Thymus (tissue), 11 donors: ENCODE results near the gene CEP72. TPM values are rescaled to one million over a fixed set of nuclear protein-coding genes. Genes with fewer than 3 reads are reported as not detected.
"Not testable (repeated sequence)": the region's sequence is repeated elsewhere in the genome, so short reads cannot be mapped to it uniquely, and the experiment has no call there.

ENCODE experiments used
- DNase-seq, 9 donors: peaks; one replicate each; pipeline ENCODE4 v3.0.0-alpha.2; 2013; ENCODE audit warnings: low spot score in 9 of 9, low read depth in 6 of 9, missing footprints in 1 of 9
- H3K27ac ChIP-seq, 2 donors: one replicate each; pipeline ENCODE4 v1.5.1; 2013; ENCODE audit warnings: control low read depth in 1 of 2, low read depth in 1 of 2, low read length in 1 of 2, mild to moderate bottlenecking in 1 of 2, moderate library complexity in 1 of 2
- H3K27me3 ChIP-seq, 2 donors: one replicate each; pipeline ENCODE4 v1.5.1; 2013; ENCODE audit warnings: low read length in 1 of 2; ENCODE audit not compliant: control insufficient read depth in 2 of 2, insufficient read depth in 1 of 2
- H3K36me3 ChIP-seq, 2 donors: one replicate each; pipeline ENCODE4 v1.5.1; 2013; ENCODE audit warnings: low read length in 1 of 2, mild to moderate bottlenecking in 1 of 2, moderate library complexity in 1 of 2; ENCODE audit not compliant: control insufficient read depth in 2 of 2, insufficient read depth in 2 of 2
- H3K4me1 ChIP-seq, 2 donors: one replicate each; pipeline ENCODE4 v1.5.1; 2013; ENCODE audit warnings: low read length in 2 of 2; ENCODE audit not compliant: control insufficient read depth in 2 of 2, insufficient read depth in 2 of 2
- H3K4me3 ChIP-seq, 2 donors: one replicate each; pipeline ENCODE4 v1.5.1; 2013; ENCODE audit warnings: low read length in 2 of 2, control low read depth in 1 of 2, mild to moderate bottlenecking in 1 of 2
- H3K9me3 ChIP-seq, 2 donors: one replicate each; pipeline ENCODE4 v1.5.1; 2013; ENCODE audit warnings: low read length in 1 of 2, mild to moderate bottlenecking in 1 of 2; ENCODE audit not compliant: control insufficient read depth in 2 of 2, insufficient read depth in 1 of 2
- WGBS: extraction: QIAGEN DNeasy Blood & Tissue Kit; methylation state at CpG from one replicate; pipeline ENCODE4 v1.1.7; 2013; 5-methylcytosine and 5-hydroxymethylcytosine counted together
- polyA plus RNA-seq: library from polyadenylated mRNA; stranded (reverse); fragments of 200-250 nt; gene quantifications from one replicate; pipeline ENCODE4 v1.2.3, GENCODE V29; 2013
- total RNA-seq: library from RNA; stranded (reverse); fragments of 120-200 nt; gene quantifications from one replicate; pipeline ENCODE4 v1.2.4, GENCODE V29; 2013
- donor health status: healthy.

Gene CEP72
- total and polyA plus RNA-seq, 2 donors = 5.0 to 6.0 TPM

- no peak for DNase-seq
- 58% methylated on average over 19 of the region's 19 CpGs for WGBS
- Histone ChIP-seq H3K4me1 (peaks cover 0 to 17% of the 10 kb centered on the region in 2 donors), H3K27ac (no peak overlapping the region), H3K36me3 (no peaks in the 10 kb centered on the region), H3K4me3 (no peak overlapping the region), H3K9me3 (no peaks in the 10 kb centered on the region), H3K27me3 (peaks cover 2 to 31% of the 10 kb centered on the region in 2 donors)
Observed at GRCh38 chr5:673161-673830, 61.2 kb downstream of the CEP72 start.

DNA sequence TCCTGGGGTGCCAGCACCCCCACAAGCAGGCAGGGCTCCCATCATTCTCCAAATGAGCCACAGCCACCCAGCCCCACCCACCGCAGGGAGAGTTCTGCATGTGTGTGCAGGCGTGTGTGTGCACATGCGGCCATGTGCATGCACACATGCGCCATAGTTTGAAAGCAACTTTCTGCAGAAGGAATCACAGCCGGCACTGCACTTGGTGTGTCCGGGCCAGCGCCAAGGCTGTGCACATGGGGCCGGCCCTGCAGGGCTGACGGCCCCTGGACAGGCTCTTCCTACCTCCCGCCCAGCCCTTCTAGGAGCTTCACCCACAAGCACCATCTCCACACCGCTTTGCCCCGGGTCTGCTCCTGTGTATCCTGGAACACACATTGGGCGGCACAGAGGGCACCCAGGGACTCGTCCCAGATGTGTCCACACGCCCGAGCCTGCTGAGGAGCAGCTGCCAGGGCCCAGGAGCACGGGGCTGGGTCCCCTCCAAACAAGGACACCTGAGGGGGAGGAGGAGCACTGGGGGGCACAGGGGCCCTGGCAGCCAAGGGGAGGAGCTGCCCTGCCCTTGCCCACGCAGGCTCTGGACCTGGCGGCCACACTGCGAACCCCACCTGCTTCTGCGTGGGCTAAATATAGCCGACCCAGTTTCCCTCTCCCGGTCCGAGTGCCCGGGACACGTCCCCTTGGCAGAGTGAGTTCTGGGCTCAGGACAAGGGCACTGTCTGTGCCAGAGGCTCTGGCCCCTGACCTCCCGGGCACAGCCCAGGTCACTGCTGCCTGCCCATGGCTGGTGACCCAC lies 61.9 kb downstream of the CEP72 start:
- Histone ChIP-seq H3K9me3 (no peaks in the 10 kb centered on the region), H3K4me1 (peaks cover 0 to 17% of the 10 kb centered on the region in 2 donors), H3K27ac (no peak overlapping the region), H3K36me3 (no peaks in the 10 kb centered on the region), H3K27me3 (peaks cover 2 to 31% of the 10 kb centered on the region in 2 donors), H3K4me3 (no peak overlapping the region)
- DNase-seq = no peak
- WGBS = 79% methylated on average over 27 of the region's 27 CpGs

- Histone ChIP-seq H3K27ac (no peak overlapping the region), H3K4me1 (peaks cover 0 to 17% of the 10 kb centered on the region in 2 donors)
- DNase-seq = no peak
Observed at GRCh38 chr5:674630-675011, 62.5 kb downstream of the CEP72 start.

DNA sequence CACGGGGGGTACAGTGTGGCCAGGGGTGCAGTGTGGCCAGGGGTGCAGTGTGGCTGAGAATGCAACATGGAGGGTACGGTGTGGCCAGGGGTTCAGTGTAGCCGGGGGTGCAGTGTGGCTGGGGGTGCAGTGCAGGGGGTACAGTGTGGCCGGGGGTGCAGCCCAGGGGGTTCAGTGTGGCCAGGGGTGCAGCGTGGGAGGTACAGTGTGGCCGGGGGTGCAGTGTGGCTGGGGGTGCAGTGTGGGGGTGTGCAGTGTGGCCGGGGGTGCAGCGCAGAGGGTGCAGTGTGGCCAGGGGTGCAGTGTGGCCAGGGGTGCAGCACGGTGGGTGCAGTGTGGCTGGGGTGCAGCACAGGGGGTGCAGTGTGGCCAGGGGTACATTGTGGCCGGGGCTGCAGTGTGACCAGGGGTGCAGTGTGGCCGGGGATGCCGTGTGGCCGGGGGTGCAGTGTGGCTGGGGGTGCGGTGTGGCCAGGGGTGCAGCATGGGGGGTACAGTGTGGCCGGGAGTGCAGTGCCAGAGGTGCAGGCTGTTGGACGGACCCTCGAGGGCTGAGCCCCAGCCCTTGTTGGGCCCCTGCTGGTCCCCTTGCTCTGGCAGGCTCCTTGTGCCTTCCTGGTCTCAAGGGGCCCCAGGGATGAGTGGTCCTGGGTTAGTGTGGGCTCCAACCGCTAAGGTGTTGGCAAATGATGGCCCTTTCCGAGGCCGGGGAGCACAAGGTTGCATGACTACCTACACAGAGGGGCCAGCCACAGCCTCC lies 63.2 kb downstream of the CEP72 start:
- no peak for DNase-seq
- peaks cover 0 to 17% of the 10 kb centered on the region in 2 donors for H3K4me1 ChIP-seq
- H3K27ac ChIP-seq = no peak overlapping the region
- no peak overlapping the region for H3K4me3 ChIP-seq
- 85% methylated on average over 20 of the region's 20 CpGs for whole genome bisulfite sequencing
- no peaks in the 10 kb centered on the region for H3K36me3 ChIP-seq
- no peaks in the 10 kb centered on the region for H3K9me3 ChIP-seq
- H3K27me3 ChIP-seq = peaks cover 2 to 31% of the 10 kb centered on the region in 2 donors

More at GRCh38 chr5:674630-675011, 62.5 kb downstream of the CEP72 start:
- Histone ChIP-seq H3K4me3 (no peak overlapping the region), H3K9me3 (no peaks in the 10 kb centered on the region), H3K27me3 (peaks cover 2 to 31% of the 10 kb centered on the region in 2 donors), H3K36me3 (no peaks in the 10 kb centered on the region)
- 81% methylated on average over 7 of the region's 7 CpGs for WGBS

- no peak for DNase-seq
- peaks cover 0 to 17% of the 10 kb centered on the region in 2 donors for H3K4me1 ChIP-seq
- H3K27me3 ChIP-seq = peaks cover 2 to 31% of the 10 kb centered on the region in 2 donors
- no peak overlapping the region for H3K4me3 ChIP-seq
- H3K9me3 ChIP-seq = no peaks in the 10 kb centered on the region
- WGBS = 85% methylated on average over 36 of the region's 36 CpGs
- no peaks in the 10 kb centered on the region for H3K36me3 ChIP-seq
- H3K27ac ChIP-seq = no peak overlapping the region
Observed at GRCh38 chr5:675871-676698, 63.9 kb downstream of the CEP72 start.

DNA sequence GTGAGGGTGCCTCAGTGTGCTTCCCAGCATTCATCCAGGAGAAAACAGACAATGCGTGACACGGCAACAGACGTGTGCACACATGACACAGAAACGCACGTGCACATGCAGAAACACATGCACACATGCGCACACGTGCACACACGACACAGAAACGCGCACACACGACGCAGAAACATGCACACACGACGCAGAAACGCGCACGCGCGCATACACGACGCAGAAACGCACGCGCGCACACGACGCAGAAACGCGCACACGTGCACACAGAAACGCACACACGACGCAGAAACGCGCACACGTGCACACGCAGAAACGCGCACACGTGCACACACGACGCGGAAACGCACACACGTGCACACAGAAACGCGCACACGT lies 64.5 kb downstream of the CEP72 start:
- Histone ChIP-seq H3K4me3 (no peak overlapping the region), H3K36me3 (no peaks in the 10 kb centered on the region), H3K27ac (no peak overlapping the region), H3K9me3 (no peaks in the 10 kb centered on the region), H3K27me3 (peaks cover 2 to 28% of the 10 kb centered on the region in 2 donors), H3K4me1 (peaks cover 0 to 14% of the 10 kb centered on the region in 2 donors)
- 93% methylated on average over 48 of the region's 48 CpGs for WGBS
- DNase-seq = no peak

DNA sequence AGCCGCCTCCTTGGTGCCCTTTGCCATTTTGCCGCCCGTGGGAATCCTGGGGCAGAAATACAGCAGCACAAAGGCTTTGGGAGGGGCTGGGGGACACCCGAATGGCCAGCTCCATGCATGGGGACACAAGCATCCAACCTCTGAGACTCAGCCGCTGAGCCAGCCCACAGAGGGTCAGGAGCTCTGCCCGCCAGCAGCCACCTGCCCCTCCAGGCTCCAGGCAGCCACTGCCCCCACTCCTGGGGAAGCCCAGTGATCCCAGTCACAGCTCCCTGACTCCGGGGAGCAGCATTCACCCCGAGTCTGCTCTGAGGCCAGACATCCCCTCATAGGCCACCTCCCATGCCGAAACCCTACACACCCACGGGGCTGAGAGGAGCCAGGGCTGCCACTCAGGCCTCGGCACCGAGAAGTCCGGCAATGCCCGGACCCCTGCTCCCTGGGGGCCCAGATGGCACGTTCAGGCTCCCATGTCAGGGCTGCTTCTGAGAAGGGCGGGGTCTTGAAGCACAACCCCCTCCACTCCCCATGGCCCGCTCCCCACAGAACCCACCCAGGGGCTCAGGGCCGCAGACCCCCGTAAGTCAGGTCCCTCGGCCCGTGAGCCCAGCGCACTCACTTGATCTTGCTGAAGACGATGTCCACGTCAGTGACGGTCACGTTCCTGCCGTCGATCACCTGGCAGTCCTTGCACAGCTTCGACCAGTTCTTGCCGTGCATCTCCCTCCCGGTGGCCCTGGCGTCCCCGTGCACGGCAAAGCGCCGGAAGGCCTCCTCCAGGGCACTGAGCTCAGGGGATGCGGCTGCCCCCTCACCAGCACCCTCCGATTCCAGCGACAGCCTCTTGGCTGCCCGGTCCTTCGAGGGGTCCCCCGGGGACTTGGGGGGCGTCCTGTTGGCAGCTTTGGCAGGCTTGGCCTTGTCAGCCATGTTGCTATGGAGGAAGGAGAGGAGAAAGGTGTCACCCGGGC lies 65.3 kb downstream of the CEP72 start:
- no peak overlapping the region for H3K4me3 ChIP-seq
- no peak overlapping the region for H3K27ac ChIP-seq
- 85% methylated on average over 44 of the region's 44 CpGs for whole genome bisulfite sequencing
- H3K36me3 ChIP-seq = no peaks in the 10 kb centered on the region
- no peaks in the 10 kb centered on the region for H3K9me3 ChIP-seq
- no peak for DNase-seq
- H3K27me3 ChIP-seq = peaks cover 2 to 21% of the 10 kb centered on the region in 2 donors
- H3K4me1 ChIP-seq = peaks cover 0 to 8% of the 10 kb centered on the region in 2 donors

- not testable (repeated sequence) for H3K4me3 ChIP-seq, H3K27ac ChIP-seq, H3K27me3 ChIP-seq, H3K36me3 ChIP-seq, DNase-seq, H3K4me1 ChIP-seq, H3K9me3 ChIP-seq
- WGBS = 89% methylated on average over 16 of the region's 16 CpGs
Observed at GRCh38 chr5:678521-678920, 66.4 kb downstream of the CEP72 start.
